Activated CD4-positive, alpha-beta T cell treated with anti-CD3 and anti-CD28 coated beads, Interleukin-2, amount 10 ng/mL, durations not matched to agents 7 days and 5 days (primary cell): ENCODE results near the gene C4A. TPM values are rescaled to one million over a fixed set of nuclear protein-coding genes. Genes with fewer than 3 reads are reported as not detected.
"Not testable (repeated sequence)": the region's sequence is repeated elsewhere in the genome, so short reads cannot be mapped to it uniquely, and the experiment has no call there.

Experiments
- CTCF ChIA-PET: fragments of 350-600 bp; sonication (Branson Sonifier 250); formaldehyde crosslinking; loops from one replicate; lab custom pipeline; 2021; ENCODE audit warnings: antibody characterized with exemption; lab: Charles Lee
- POLR2A ChIA-PET: fragments of 350-600 bp; sonication (Branson Sonifier 250); formaldehyde crosslinking; loops from one replicate; lab custom pipeline; 2021; ENCODE audit warnings: antibody characterized with exemption; lab: Charles Lee
- DNase-seq: peaks from one replicate; pipeline ENCODE4 v3.0.0-alpha.2; 2020
- H3K27ac Mint-ChIP-seq: one replicate; pipeline ENCODE4 v1.8.0; 2021; ENCODE audit warnings: mild to moderate bottlenecking, moderate library complexity, mixed read lengths
- H3K27me3 Mint-ChIP-seq: one replicate; pipeline ENCODE4 v1.8.0; 2021; ENCODE audit warnings: mixed read lengths
- H3K36me3 Mint-ChIP-seq: one replicate; pipeline ENCODE4 v1.8.0; 2021; ENCODE audit warnings: low read depth, mixed read lengths
- H3K4me1 Mint-ChIP-seq: one replicate; pipeline ENCODE4 v1.8.0; 2021; ENCODE audit warnings: mixed read lengths
- H3K4me3 Mint-ChIP-seq: one replicate; pipeline ENCODE4 v1.8.0; 2021; ENCODE audit warnings: mild to moderate bottlenecking, moderate library complexity, mixed read lengths
- H3K9me3 Mint-ChIP-seq: one replicate; pipeline ENCODE4 v1.8.0; 2021; ENCODE audit warnings: mixed read lengths
- total RNA-seq, 2 experiments: library from RNA; stranded (reverse); gene quantifications; one replicate each; pipeline ENCODE4 v1.2.3, GENCODE V29; 2021

Gene C4A
- total RNA-seq, 2 experiments from 2014 or later: 3.0 to 4.2 TPM

DNA sequence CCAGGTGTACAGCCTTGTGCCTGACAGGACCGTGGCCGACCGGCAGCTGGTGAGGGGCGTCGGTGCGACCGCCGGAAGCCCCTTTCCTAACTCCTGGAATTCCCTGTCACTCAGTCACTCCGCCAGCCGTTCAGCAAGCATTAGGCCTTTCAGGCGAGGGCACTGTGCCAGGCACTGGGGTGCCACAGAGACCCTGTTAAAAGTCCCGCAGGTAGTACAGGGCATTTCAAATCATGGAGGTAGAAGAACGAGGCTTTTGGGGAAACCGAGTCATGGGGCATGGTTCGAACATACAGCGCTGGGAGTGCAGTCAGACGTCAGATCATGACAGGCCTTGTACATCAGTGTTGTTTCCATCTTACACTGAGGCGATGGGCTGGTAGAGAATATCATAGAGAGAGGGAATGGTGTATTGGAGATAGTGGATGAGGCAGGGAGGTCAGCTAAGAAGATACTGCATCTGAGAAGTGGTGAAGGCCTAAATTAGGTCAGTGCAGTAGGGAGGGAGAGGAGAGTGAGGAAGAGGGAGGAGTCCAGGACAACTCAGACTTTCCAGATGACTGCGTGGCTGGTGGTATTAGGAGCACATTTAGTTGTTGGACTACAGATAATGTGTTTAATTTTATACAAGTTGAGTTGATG, 9.0 kb upstream of the C4A start:
- no peak for DNase-seq
- CTCF ChIA-PET: interaction anchor here (1.3 kb wide), 1 partner anchor 109 kb away, joined by 3 read pairs; no protein-coding TSS in a partner anchor
- Mint-ChIP-seq H3K27ac (peak overlapping the region; percentile 99), H3K4me3 (peak overlapping the region; percentile 90), H3K36me3 (peaks cover 21% of the 10 kb centered on the region), H3K9me3 (peaks cover 3% of the 10 kb centered on the region), H3K4me1 (peaks cover 37% of the 10 kb centered on the region), H3K27me3 (no peaks in the 10 kb centered on the region)
- POLR2A ChIA-PET: no interaction called here

DNA sequence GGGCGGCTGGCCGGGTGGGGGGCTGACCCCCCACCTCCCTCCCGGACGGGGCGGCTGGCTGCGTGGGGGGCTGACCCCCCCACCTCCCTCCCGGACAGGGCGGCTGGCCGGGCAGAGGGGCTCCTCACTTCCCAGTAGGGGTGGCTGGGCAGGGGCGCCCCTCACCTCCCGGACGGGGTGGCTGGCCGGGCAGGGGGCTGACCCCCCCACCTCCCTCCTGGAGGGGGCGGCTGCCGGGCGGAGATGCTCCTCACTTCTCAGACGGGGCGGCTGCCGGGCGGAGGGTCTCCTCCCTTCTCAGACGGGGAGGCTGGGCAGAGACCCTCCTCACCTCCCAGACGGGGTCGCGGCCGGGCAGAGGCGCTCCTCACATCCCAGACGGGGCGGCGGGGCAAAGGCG, 5.8 kb upstream of the C4A start:
- H3K27ac Mint-ChIP-seq, DNase-seq, H3K27me3 Mint-ChIP-seq, H3K9me3 Mint-ChIP-seq, H3K4me3 Mint-ChIP-seq, POLR2A ChIA-PET, H3K36me3 Mint-ChIP-seq: not testable (repeated sequence)
- CTCF ChIA-PET: interaction anchor here (0.7 kb wide), 2 partner anchors 72 to 273 kb away, joined by 3 to 5 read pairs; no protein-coding TSS in a partner anchor
- peaks cover 30% of the 10 kb centered on the region for H3K4me1 Mint-ChIP-seq

DNA sequence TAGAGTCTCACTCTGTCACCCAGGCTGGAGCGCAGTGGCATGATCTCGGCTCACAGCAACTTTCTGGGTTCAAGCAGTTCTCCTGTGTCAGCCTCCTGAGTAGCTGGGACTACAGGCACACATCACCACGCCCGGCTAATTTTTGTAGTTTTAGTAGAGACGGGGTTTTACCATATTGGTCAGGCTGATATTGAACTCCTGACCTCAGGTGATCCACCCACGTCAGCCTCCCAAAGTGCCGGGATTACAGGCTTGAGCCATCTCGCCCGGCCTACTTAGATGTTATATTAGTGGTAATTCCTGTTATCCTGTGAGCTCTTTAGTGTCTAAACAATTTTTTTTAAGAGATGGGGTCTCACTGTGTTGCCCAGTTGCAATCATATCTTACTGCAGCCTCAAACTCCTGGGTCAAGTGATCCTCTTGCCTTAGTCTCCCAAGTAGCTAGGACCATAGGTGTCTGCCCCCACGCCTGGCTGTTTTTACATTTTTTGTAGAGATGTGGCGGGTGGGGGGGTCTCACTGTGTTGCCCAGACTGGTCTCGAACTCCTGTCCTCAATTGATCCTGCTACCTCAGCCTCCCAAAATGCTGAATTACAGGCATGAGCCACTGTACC, 3.9 kb upstream of the C4A start:
- POLR2A ChIA-PET: no interaction called here
- no peak for DNase-seq
- H3K27ac Mint-ChIP-seq: no peak overlapping the region
- peaks cover 3% of the 10 kb centered on the region for H3K9me3 Mint-ChIP-seq
- CTCF ChIA-PET: no interaction called here
- H3K4me1 Mint-ChIP-seq: peaks cover 17% of the 10 kb centered on the region
- H3K4me3 Mint-ChIP-seq: no peak overlapping the region
- peaks cover 5% of the 10 kb centered on the region for H3K36me3 Mint-ChIP-seq
- H3K27me3 Mint-ChIP-seq: no peaks in the 10 kb centered on the region

DNA sequence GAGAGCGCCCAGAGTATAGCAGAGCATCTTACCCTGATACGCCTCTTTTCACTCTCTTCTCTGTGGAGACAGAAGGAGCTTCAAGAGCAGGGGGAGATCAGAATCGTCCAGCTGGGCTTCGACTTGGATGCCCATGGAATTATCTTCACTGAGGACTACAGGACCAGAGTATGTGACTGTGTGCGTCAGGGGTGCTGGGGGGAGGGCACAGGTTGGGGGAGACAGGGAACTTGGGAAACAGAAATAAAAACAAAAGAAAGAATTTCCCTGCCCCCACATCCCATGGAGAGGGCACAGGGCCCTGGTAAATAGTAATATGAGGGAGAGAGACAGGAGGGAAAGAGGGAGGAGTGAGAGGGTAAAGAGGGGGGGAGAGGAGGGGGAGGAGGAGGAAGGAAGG, 3.0 kb upstream of the C4A start:
- Mint-ChIP-seq H3K4me3 (no peak overlapping the region), H3K9me3 (peaks cover 3% of the 10 kb centered on the region), H3K36me3 (peaks cover 3% of the 10 kb centered on the region), H3K27ac (peak overlapping the region; percentile 81), H3K4me1 (peaks cover 9% of the 10 kb centered on the region), H3K27me3 (no peaks in the 10 kb centered on the region)
- ChIA-PET CTCF (interaction anchor here (0.6 to 1.6 kb wide), 2 partner anchors 8 to 68 kb away, joined by 3 read pairs; no protein-coding TSS in a partner anchor), POLR2A (no interaction called here)
- DNase-seq: no peak

DNA sequence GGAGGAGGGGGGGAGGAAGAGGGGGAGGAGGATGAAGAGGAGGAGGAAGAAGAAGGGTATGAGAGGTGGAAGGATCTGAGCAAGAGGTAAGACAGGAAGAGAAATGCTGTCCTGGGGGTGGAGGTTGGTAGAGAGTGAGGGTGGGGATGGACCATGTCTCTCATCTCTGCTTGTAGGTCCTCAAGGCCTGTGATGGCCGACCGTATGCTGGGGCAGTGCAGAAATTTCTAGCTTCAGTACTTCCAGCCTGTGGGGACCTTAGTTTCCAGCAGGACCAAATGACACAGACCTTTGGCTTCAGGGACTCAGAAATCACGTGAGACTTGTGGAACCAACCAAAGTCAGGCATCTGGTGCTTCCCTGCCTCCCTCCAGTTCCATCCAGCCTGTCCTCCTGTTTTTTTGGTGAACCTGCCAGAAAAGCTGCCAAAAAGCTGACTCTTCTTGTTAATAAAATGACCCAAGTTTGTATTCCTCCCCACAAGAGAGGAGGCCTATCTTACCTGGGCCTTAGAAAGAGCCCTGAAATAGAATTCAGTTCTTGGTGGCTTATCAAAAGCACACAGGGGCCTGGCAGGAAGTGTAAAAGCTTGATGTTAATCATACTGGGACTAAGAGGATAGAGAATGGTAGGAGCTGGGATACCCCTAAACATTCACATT, 2.5 kb upstream of the C4A start:
- POLR2A ChIA-PET: no interaction called here
- DNase-seq: no peak

DNA sequence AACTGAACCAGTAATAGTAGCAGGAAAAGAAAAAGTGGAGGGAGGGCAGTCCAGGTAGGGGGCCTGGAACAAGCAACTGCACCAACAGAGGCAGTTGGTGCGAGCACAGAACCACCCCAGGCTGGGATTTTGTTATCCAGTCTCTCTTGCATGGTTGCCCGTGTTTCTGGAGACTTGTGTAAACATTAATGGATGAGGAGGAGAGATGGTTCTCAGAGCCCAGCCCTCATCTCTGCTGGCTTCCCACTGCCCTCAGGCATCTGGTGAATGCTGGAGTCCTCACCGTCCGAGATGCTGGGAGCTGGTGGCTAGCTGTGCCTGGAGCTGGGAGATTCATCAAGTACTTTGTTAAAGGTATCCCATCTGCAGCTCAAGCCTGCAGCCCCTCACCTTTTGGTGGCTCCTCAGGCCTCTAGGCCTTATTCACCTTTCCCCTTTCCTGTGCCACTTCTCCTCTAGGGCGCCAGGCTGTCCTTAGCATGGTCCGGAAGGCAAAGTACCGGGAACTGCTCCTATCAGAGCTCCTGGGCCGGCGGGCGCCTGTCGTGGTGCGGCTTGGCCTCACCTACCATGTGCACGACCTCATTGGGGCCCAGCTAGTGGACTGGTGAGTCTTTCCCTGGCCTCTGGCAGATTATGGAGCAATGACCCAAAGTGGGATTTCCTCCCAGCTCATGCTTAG, 1.5 kb upstream of the C4A start:
- H3K36me3 Mint-ChIP-seq, H3K27me3 Mint-ChIP-seq, H3K4me1 Mint-ChIP-seq, H3K4me3 Mint-ChIP-seq, H3K9me3 Mint-ChIP-seq, DNase-seq, POLR2A ChIA-PET: not testable (repeated sequence)
- peak overlapping the region; percentile 81 for H3K27ac Mint-ChIP-seq
- CTCF ChIA-PET: interaction anchor here (1.6 kb wide), 1 partner anchor 10 kb away, joined by 3 read pairs; no protein-coding TSS in a partner anchor

More for the DNA sequence above, 2.5 kb upstream of the C4A start:
- CTCF ChIA-PET: interaction anchor here (0.6 to 1.6 kb wide), 2 partner anchors 9 to 67 kb away, joined by 3 read pairs; no protein-coding TSS in a partner anchor
- H3K27ac Mint-ChIP-seq: peak overlapping the region; percentile 81
- H3K27me3 Mint-ChIP-seq: no peaks in the 10 kb centered on the region
- peaks cover 6% of the 10 kb centered on the region for H3K4me1 Mint-ChIP-seq
- peaks cover 3% of the 10 kb centered on the region for H3K9me3 Mint-ChIP-seq
- peaks cover 3% of the 10 kb centered on the region for H3K36me3 Mint-ChIP-seq
- H3K4me3 Mint-ChIP-seq: no peak overlapping the region

DNA sequence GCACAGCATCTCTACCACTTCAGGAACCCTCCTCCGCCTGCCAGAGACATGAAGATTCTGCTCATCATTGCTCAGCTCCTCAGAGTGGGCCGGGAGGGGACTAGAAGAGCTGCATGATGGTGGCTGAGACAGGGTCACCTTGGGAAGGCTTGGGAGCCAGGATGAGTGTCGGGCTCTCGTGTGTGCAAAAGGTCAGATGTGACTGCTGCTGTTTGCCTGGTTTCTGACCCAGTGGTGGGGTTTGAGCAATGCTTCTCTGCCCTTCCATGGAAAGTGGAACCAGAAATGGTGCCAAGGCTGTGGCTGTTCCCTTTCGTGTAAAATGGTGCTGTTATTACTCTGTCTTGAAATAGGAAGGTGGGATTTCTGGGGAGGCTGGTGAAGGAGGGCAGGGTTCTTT, 859 bp upstream of the C4A start:
- H3K27me3 Mint-ChIP-seq, H3K27ac Mint-ChIP-seq, POLR2A ChIA-PET, H3K4me1 Mint-ChIP-seq, H3K36me3 Mint-ChIP-seq, DNase-seq, H3K4me3 Mint-ChIP-seq, H3K9me3 Mint-ChIP-seq, CTCF ChIA-PET: not testable (repeated sequence)

DNA sequence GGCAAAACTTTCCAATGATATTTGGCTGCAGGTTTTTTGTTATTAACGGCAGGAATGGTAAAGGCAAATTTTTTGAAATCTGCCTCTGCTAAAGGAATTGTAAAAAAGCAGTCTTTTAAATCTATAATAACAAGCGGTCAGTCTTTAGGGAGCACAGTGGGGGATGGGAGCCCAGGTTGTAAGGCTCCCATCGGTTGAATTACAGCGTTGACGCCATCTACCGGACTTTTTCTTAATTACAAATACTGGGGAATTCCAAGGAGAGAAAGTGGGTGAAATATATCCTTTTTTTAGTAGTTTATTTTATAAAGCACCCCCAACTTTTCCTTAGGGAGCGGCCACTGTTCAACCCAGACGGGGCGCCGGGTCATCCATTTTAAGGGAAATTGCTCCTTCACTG, 7.5 kb downstream of the C4A start:
- H3K36me3 Mint-ChIP-seq, H3K27ac Mint-ChIP-seq, CTCF ChIA-PET, H3K9me3 Mint-ChIP-seq, H3K4me3 Mint-ChIP-seq, DNase-seq, POLR2A ChIA-PET, H3K4me1 Mint-ChIP-seq, H3K27me3 Mint-ChIP-seq: not testable (repeated sequence)

DNA sequence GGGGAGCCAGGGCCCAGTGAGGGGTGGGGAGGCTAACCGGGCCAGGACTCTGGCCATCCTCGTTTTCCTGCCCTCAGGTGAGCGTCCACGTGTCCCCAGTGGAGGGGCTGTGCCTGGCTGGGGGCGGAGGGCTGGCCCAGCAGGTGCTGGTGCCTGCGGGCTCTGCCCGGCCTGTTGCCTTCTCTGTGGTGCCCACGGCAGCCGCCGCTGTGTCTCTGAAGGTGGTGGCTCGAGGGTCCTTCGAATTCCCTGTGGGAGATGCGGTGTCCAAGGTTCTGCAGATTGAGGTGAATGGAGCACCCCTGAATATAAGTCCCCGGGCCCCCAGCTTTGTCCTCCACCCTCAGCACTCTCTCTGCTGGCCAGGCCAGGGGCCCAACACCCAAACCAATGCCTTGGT, 12.6 kb downstream of the C4A start:
- CTCF ChIA-PET, POLR2A ChIA-PET, H3K27me3 Mint-ChIP-seq: not testable (repeated sequence)

DNA sequence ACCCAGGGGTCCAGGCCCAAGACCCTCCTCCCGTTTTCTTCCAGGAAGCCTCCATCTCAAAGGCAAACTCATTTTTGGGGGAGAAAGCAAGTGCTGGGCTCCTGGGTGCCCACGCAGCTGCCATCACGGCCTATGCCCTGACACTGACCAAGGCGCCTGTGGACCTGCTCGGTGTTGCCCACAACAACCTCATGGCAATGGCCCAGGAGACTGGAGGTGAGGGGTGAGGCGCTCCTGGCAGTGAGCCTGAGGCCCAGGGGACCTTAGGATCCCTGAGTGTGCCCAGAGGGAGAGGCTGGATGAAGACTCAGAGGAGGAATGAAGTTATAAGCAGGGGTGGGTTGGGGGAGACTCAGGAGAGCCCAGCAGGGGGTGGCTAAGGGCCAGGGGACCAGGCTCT, 14.5 kb downstream of the C4A start:
- CTCF ChIA-PET, POLR2A ChIA-PET, DNase-seq, H3K9me3 Mint-ChIP-seq, H3K4me3 Mint-ChIP-seq, H3K27me3 Mint-ChIP-seq, H3K36me3 Mint-ChIP-seq, H3K4me1 Mint-ChIP-seq: not testable (repeated sequence)
- H3K27ac Mint-ChIP-seq: peak overlapping the region; percentile 36

More for the DNA sequence above, 12.6 kb downstream of the C4A start:
- H3K9me3 Mint-ChIP-seq, H3K36me3 Mint-ChIP-seq, H3K4me3 Mint-ChIP-seq, H3K4me1 Mint-ChIP-seq, H3K27ac Mint-ChIP-seq: not testable (repeated sequence)
- DNase-seq: peak; percentile 3

DNA sequence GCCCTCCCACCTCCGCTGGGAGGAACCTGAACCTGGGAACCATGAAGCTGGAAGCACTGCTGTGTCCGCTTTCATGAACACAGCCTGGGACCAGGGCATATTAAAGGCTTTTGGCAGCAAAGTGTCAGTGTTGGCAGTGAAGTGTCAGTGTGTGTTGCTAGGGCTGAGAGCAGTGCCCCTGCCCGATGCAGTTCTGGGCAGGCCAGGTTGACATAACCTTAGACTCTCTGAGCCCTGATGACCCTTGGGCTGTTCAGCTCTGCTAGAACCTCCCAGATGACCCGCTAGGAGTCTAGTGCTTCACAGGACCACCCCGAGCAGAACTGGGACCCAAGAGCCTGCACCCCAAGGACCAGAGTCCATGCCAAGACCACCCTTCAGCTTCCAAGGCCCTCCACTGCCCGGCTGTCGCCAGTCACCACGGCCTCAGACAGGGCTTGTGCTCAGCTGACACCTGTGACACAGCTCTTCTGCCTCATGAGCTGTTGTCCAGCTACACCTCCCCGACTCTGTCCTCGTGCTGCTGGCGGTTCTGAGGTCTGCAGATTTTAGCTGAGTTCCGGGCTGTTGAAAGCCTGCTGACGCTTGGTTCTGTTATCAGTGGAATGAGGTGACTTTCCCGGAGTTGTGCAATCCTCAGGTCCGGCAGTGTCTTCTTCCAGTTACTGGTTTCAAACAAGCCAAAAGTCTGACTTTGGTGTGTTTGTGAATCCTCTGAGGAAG, 20.9 kb downstream of the C4A start:
- H3K4me3 Mint-ChIP-seq, H3K4me1 Mint-ChIP-seq, H3K27me3 Mint-ChIP-seq, H3K27ac Mint-ChIP-seq, H3K36me3 Mint-ChIP-seq, POLR2A ChIA-PET, H3K9me3 Mint-ChIP-seq, DNase-seq, CTCF ChIA-PET: not testable (repeated sequence)

DNA sequence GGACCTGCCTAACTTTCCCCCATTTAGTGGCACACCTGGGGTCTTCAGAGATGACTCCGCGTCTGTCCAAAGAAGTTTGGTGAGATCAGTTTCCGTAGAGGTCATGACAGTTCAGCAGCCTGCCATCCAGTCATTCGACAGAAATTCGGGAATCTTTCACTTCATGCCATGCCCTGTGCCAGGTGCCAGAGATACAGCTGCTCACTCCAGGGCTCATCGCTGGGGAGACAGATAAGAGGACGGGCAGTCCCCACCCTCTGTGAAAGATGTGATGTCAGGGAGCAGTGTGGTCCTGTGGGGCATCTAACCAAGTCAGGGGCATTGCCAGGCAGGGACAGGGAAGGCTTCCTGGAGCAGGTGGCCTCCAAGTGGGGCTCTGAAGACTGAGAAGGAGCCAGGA, 21.4 kb downstream of the C4A start:
- CTCF ChIA-PET, POLR2A ChIA-PET: not testable (repeated sequence)

More for the DNA sequence above, 21.4 kb downstream of the C4A start:
- not testable (repeated sequence) for H3K4me3 Mint-ChIP-seq, H3K4me1 Mint-ChIP-seq, H3K27ac Mint-ChIP-seq, H3K9me3 Mint-ChIP-seq, H3K36me3 Mint-ChIP-seq, DNase-seq, H3K27me3 Mint-ChIP-seq
